ENCODE results near the gene TMEM225B.
"Not testable (repeated sequence)": the region's sequence is repeated elsewhere in the genome, so short reads cannot be mapped to it uniquely, and the experiment has no call there.

TMEM225B gene

DNA sequence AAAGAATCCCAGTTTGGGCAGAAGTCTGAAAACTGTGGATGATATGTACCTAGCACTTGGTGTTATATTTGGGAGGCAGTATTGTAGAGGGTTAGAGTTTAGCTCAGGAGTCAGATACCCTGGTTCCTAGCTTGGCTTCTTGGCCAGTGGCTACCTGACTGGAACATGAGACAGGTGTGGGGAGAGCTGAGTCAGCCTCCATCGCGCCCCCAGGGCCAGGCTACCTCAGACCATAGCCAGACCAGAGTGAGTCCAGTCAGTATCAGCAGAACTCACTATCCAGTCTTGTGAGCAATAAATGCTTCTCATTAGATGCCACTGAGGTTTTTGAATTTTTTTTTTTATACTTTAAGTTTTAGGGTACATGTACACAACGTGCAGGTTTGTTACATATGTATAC, 55.7 kb downstream of the TMEM225B start:
- in situ Hi-C loops (cut with MboI; ENCODE audit: low sequenced_read_pairs) = no loop called here

DNA sequence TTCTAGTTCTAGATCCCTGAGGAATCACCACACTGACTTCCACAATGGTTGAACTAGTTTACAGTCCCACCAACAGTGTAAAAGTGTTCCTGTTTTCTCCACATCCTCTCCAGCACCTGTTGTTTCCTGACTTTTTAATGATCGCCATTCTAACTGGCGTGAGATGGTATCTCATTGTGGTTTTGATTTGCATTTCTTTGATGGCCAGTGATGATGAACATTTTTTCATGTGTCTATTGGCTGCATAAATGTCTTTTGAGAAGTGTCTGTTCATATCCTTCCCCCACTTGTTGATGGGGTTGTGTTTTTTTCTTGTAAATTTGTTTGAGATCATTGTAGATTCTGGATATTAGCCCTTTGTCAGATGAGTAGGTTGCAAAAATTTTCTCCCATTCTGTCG, 56.6 kb downstream of the TMEM225B start:
- in situ Hi-C loops (cut with MboI; ENCODE audit: low sequenced_read_pairs) = not testable (repeated sequence)

DNA sequence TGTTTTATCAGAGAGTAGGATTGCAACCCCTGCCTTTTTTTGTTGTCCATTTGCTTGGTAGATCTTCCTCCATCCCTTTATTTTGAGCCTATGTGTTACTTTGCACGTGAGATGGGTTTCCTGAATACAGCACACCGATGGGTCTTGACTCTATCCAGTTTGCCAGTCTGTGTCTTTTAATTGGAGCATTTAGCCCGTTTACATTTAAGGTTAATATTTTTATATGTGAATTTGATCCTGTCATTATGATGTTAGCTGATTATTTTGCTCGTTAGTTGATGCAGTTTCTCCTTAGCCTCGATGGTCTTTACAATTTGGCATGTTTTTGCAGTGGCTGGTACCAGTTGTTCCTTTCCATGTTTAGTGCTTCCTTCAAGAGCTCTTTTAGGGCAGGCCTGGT, 59.8 kb downstream of the TMEM225B start:
- in situ Hi-C loops (cut with MboI; ENCODE audit: low sequenced_read_pairs) = not testable (repeated sequence)
